GM18907 (cell line): ENCODE results near the gene RIPPLY3.

Experiments
- ATAC-seq: cut with Tn5 transposase; IDR thresholded peaks from one replicate; pipeline ENCODE4 v1.9.1; 2021; ENCODE audit warnings: mild to moderate bottlenecking, moderate library complexity; ENCODE audit not compliant: unreplicated experiment

The RIPPLY3 gene

GRCh38 chr21:37006486-37007291 lies at the start of gene RIPPLY3:
Gene RIPPLY3 (plus strand): TSS chr21:37006702. CDS start chr21:37006773, 71 bp downstream.
- ATAC-seq = no peak

GRCh38 chr21:36959020-36959835 lies 47.3 kb upstream of the RIPPLY3 start:
- ATAC-seq = no peak

- ATAC-seq = no peak
Observed at GRCh38 chr21:36960676-36961284, 45.7 kb upstream of the RIPPLY3 start.

- ATAC-seq = no peak
Observed at GRCh38 chr21:36962098-36962780, 44.3 kb upstream of the RIPPLY3 start.

GRCh38 chr21:36964398-36964797 lies 42.1 kb upstream of the RIPPLY3 start:
- no peak for ATAC-seq

- no peak for ATAC-seq
Observed at GRCh38 chr21:36964827-36965719, 41.4 kb upstream of the RIPPLY3 start.

GRCh38 chr21:36965720-36966065 lies 40.8 kb upstream of the RIPPLY3 start:
- ATAC-seq = no peak

GRCh38 chr21:36966066-36966820 lies 40.3 kb upstream of the RIPPLY3 start, which contains the start of gene HLCS:
Gene HLCS (minus strand): TSS chr21:36966669. CDS start chr21:36966638, 31 bp downstream.
- ATAC-seq = peak; percentile 78

- ATAC-seq = peak; percentile 28
Observed at GRCh38 chr21:36966821-36967768, 39.4 kb upstream of the RIPPLY3 start.

GRCh38 chr21:36968414-36968813 lies 38.1 kb upstream of the RIPPLY3 start:
- ATAC-seq = no peak

- ATAC-seq = no peak
Observed at GRCh38 chr21:36968976-36969375, 37.5 kb upstream of the RIPPLY3 start.

- ATAC-seq = no peak
Observed at GRCh38 chr21:36973986-36974850, 32.3 kb upstream of the RIPPLY3 start.

- no peak for ATAC-seq
Observed at GRCh38 chr21:36974851-36975192, 31.7 kb upstream of the RIPPLY3 start.

GRCh38 chr21:36976228-36976861 lies 30.2 kb upstream of the RIPPLY3 start:
- no peak for ATAC-seq

- ATAC-seq = peak; percentile 84
Observed at GRCh38 chr21:36976882-36977651, 29.4 kb upstream of the RIPPLY3 start.
